GM19193 (cell line): ENCODE measurements around the gene SLC25A26.

Experiments used
- POLR2A ChIP-seq: IDR thresholded peaks from 4 replicates; pipeline ENCODE4 v1.6.1; 2011; ENCODE audit not compliant: insufficient read depth, insufficient read length; ENCODE audit errors: extremely low read depth

The SLC25A26 gene

GRCh38 chr3:66211779-66212178 is 9.0 kb upstream of the SLC25A26 start:
- TF ChIP-seq POLR2A, result no peak

GRCh38 chr3:66215106-66215505 is 5.7 kb upstream of the SLC25A26 start:
- TF ChIP-seq POLR2A, result no peak

GRCh38 chr3:66220066-66220465 is 735 bp upstream of the SLC25A26 start:
- no peak for TF ChIP-seq POLR2A

GRCh38 chr3:66224220-66224619 is 3.4 kb downstream of the SLC25A26 start:
- no peak for TF ChIP-seq POLR2A

- no peak for TF ChIP-seq POLR2A
Observed at GRCh38 chr3:66227051-66227450, 6.2 kb downstream of the SLC25A26 start.

- no peak for TF ChIP-seq POLR2A
Observed at GRCh38 chr3:66227915-66228314, 7.1 kb downstream of the SLC25A26 start.

GRCh38 chr3:66228707-66229106 is 7.9 kb downstream of the SLC25A26 start:
- no peak for TF ChIP-seq POLR2A

GRCh38 chr3:66229931-66230330 is 9.1 kb downstream of the SLC25A26 start:
- no peak for TF ChIP-seq POLR2A

GRCh38 chr3:66233033-66233432 is 12.2 kb downstream of the SLC25A26 start:
- TF ChIP-seq POLR2A, result no peak

- TF ChIP-seq POLR2A, result no peak
Observed at GRCh38 chr3:66236281-66236680, 15.5 kb downstream of the SLC25A26 start.

- TF ChIP-seq POLR2A, result no peak
Observed at GRCh38 chr3:66237552-66237951, 16.8 kb downstream of the SLC25A26 start.

GRCh38 chr3:66239513-66240123 is 18.8 kb downstream of the SLC25A26 start:
- TF ChIP-seq POLR2A, result no peak

GRCh38 chr3:66241466-66241865 is 20.7 kb downstream of the SLC25A26 start:
- no peak for TF ChIP-seq POLR2A

GRCh38 chr3:66242788-66243464 is 22.1 kb downstream of the SLC25A26 start:
- TF ChIP-seq POLR2A, result no peak

- TF ChIP-seq POLR2A, result no peak
Observed at GRCh38 chr3:66248641-66249040, 27.8 kb downstream of the SLC25A26 start.

- no peak for TF ChIP-seq POLR2A
Observed at GRCh38 chr3:66253790-66254620, 33.2 kb downstream of the SLC25A26 start.
